ENCODE measurements around the gene VWF.

VWF gene

DNA sequence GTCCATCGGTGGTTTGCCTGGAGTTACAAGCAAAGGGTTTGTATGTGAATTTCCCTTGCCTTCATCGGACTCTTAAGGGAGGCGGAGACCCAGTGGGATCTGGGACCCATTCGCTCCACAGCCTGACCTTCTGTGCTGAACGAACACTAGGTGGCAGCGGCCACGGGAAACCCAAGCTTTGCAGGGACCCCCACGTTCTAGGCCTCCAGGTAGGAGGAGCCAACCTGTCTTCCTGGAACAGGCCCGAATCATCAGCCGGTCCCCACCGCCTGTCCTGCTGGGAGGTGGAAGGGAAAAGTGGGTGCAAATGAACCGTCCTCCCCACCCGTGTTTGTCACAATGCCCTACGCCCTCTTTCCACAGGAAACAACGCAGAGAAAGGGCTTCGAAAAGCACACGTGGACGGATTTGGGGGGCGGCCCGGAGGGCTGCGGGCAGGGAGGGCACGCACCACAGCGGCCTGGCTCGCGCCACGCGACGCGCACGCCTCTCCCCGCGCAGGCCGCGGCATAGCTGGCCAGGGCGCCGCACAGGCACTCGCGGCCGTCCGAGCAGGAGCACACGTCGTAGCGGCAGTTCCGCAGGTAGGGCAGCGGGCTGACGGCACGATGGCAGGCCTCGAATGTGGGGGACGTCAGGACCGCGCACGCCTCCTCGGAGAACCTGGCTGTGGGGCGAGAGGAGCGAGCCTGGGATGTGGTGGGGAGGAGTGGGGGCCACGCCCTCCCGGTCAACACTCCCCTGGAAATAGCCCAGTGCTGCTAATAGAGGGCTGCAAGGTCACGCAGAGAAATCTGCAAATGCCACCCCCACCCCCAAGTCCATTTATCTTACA is 67.8 kb downstream of the VWF start:
- no peak for DNase-seq

GRCh38 chr12:6053541-6053940 is 70.9 kb downstream of the VWF start:
- no peak for DNase-seq

- DNase-seq: no peak
Measured at GRCh38 chr12:6052940-6053329, 71.5 kb downstream of the VWF start.

- no peak for DNase-seq
Measured at GRCh38 chr12:6052206-6052939, 72.1 kb downstream of the VWF start.

GRCh38 chr12:6049992-6050391 is 74.5 kb downstream of the VWF start:
- DNase-seq: no peak

GRCh38 chr12:6049587-6049986 is 74.9 kb downstream of the VWF start:
- DNase-seq: no peak

GRCh38 chr12:6047249-6048237 is 76.9 kb downstream of the VWF start:
- no peak for DNase-seq

- no peak for DNase-seq
Measured at GRCh38 chr12:6046511-6047180, 77.8 kb downstream of the VWF start.

DNA sequence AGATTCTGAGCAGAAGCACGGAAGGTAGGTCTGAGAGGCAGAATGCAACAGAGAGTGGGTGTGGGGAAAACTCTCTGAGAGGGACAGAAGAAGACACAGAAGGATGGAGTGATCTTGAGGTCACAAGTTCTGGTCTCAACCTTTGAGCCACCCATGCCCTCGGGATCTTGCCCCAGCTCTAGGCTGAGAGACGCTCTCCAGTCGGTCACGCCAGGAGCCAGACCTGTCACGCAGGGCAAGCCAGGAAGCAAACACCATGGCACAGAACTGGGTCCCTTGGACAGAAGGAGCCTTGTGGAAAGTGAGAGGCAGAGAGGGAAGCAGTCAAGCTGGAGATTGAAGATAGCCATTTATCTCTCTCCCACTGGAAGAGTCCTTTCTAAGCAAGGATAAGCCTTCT is 79.0 kb downstream of the VWF start:
- DNase-seq: no peak

DNA sequence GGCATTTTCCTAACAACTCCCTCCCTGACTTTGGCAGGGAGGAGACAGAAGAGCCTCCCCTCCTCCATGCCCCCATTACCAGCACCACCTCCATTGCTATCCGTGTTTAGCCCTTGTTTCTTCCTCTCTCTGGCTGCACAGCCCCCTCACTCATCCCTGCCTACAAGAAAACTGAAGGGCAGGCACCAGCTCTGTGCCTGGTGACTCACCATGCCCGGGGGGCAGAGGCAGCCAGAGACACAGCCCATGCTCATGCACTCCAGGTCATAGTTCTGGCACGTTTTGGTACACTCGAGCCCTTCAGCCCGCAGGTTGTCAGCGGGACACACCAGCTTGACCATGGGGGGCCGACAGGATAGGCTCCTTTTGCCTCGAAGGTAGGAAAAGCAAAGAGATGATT is 80.4 kb downstream of the VWF start:
- no peak for DNase-seq

DNA sequence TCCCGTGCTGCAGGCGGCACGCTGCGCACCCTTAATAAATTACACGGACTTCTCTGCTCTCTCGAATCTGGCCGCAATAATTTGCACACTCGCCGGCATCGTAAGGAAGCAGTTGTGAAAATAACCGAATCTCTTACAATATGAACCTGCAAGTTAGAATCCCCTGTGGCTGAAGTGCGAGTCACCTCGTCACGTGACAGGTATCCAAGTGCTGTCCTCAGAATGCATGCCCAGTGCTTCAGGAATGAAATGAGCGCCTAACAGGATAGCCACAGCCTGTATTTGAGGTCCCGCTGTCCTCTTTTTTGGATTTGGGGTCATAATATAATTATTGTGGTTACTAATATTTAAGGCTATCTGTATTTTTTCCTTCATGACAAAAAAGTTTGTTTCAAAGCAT is 82.0 kb downstream of the VWF start:
- no peak for DNase-seq

- no peak for DNase-seq
Measured at GRCh38 chr12:6041891-6042290, 82.6 kb downstream of the VWF start.

- DNase-seq: no peak
Measured at GRCh38 chr12:6040815-6041214, 83.7 kb downstream of the VWF start.

DNA sequence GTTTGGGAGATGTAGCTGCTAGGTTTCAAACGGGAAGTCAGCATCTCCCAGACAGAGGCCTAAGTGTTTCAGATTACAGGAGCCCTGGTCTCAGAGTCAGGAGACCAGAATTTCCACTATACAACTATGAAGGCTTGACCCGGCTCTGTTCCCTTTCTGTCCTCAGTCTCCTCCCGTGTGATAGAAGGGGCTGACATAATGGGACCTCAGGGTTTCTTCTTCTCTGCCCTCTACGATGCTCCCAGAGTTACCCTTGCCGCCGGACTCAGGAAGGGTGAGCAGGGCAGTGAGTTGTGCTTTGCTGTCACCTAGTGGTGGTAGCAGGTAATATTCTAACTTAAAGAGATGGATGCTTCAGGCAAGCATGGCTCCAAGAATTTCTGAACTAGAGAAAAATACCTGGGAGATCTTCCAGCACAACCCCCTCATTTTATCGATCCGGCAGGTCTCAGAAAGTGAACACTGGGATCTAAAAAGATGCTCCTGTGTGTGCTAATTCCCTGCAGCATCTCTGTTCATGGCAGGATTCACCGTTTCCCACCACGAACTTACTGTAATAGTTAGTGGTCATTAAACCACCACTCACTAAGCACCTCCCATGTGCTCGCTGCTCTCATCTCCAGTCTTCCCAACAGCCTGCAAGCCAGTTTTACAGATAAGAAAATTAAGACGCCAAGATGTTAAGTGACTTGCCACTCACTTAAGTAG is 84.4 kb downstream of the VWF start:
- peak; percentile 38 for DNase-seq

GRCh38 chr12:6038160-6038559 is 86.3 kb downstream of the VWF start:
- DNase-seq: peak; percentile 29

- DNase-seq: no peak
Measured at GRCh38 chr12:6037459-6037858, 87.0 kb downstream of the VWF start.

GRCh38 chr12:6036509-6036908 is 88.0 kb downstream of the VWF start:
- no peak for DNase-seq

DNA sequence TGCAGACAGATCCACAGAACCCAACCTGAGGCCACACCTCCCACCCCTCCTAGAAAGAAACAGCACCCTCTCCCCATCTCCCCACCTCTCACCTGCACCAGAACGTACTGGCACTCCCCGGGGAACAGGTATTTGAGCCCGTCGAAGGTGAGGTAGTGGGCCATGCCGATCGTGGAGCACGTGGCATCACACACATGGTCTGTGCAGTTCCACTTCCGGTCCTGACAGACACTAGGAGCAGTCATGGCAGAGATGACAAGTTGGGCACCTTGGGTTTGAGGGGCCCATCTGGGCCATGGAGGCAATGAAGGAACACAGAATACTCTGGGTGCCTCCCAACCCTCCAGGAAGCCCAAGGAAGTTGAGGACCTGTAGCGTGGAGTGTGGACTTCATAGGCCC is 89.9 kb downstream of the VWF start:
- DNase-seq: no peak

DNA sequence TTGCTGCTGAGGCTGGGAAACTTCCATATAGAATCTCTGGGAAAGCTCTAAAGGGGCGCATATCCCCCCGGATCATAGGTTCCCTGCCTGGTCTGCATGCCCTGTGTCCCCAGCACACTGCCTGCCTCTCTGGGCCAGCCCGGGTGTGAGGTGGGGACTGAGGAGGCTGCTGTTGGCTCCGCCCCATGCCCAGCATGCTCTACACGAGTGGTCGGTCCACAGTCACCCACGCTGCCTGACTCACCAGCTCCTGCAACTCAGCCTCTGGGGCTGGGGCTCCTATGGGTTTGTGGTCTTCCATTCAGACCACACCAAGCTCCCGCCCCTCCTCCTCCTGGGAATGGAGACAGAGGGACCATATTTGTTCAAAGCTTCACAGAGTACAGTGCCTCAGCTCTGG is 90.9 kb downstream of the VWF start:
- no peak for DNase-seq

DNA sequence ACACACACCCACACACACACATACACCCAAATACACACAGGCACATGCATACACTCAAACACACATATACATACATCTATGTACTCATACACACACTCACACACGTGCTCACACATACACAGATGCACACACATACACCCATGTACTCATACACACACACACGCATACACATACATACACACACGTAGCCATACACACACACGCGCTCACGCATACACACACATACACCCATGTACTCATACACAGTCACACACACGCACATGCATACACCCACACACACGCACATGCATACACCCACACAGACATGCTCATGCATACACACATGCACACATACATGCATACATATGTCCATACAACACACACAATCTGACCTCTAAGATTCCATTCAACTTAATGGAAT is 91.7 kb downstream of the VWF start:
- DNase-seq: no peak

DNA sequence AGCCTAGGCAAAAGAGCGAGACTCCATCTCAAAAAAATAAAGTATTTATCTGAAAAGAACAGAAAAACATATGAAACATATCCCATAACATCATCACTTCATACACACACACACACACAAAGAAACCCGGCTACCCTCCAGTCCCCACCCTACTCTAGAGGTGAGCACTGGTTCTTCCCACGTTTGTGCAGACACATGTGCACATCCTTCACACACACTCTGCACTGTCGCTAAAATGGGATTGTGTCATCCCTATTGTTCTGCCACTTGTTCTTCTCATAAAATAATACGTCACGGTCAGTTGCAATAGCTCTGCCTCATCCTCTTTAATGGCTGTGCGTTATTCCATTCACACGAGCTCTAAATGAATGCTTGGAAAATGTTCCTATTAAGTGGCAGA is 93.5 kb downstream of the VWF start:
- no peak for DNase-seq

DNA sequence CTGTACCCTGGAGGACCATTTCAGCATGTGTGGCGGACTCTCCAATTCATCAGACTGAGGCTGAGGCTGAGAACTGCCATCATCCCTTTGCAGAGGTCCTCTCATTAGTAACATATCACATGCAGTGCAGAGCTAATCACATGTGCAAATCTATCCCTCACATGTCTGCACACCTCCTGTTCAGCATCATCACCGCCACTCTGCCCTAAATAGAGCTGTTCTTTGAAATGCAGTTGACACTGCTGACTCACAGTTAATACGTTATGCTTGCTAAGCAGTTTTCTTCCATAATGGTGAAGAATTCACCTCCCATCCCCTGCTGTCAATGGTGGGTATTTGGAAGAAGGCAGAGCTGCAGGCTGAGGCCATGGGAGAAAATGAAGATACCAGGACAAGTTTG is 94.4 kb downstream of the VWF start:
- DNase-seq: no peak
